ENCODE data around the gene CYP27B1. TPM values are rescaled to one million over a fixed set of nuclear protein-coding genes. Genes with fewer than 3 reads are reported as not detected.

Gene CYP27B1
- total and polyA plus RNA-seq, 2 donors from 2014 or later = 3.5 to 33.4 TPM

DNA sequence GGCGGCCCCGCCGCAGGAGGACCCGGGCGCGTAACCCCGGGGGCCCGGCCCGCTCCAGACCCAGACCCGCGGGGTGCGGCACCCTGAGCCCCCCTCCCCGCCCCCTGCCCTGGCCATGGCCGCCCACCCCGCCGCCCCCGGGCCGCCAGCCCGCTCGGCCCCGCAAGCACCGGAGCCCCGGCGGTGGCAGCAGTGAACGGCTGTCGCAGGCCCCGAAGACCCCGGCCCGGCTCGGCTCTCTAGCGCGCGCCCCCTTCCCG, 11.8 kb downstream of the CYP27B1 start:
- H3K9ac ChIP-seq (ENCODE audit: low read length in 3 of 3) = no peak overlapping the region
- H3K4me3 ChIP-seq (ENCODE audit: low read length in 3 of 3) = peak overlapping the region in 1 of 3 donors; percentile 73
- TF ChIP-seq, protein P1, sequence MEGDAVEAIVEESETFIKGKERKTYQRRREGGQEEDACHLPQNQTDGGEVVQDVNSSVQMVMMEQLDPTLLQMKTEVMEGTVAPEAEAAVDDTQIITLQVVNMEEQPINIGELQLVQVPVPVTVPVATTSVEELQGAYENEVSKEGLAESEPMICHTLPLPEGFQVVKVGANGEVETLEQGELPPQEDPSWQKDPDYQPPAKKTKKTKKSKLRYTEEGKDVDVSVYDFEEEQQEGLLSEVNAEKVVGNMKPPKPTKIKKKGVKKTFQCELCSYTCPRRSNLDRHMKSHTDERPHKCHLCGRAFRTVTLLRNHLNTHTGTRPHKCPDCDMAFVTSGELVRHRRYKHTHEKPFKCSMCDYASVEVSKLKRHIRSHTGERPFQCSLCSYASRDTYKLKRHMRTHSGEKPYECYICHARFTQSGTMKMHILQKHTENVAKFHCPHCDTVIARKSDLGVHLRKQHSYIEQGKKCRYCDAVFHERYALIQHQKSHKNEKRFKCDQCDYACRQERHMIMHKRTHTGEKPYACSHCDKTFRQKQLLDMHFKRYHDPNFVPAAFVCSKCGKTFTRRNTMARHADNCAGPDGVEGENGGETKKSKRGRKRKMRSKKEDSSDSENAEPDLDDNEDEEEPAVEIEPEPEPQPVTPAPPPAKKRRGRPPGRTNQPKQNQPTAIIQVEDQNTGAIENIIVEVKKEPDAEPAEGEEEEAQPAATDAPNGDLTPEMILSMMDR (IDR thresholded peaks at IDR 0.05; ENCODE audit: borderline replicate concordance, extremely low read depth, insufficient read depth) = no peak
- no peaks in the 10 kb centered on the region for H3K27me3 ChIP-seq (ENCODE audit: control insufficient read depth, insufficient read depth, low read length)
- no peaks in the 10 kb centered on the region for H3K9me3 ChIP-seq (ENCODE audit: control insufficient read depth in 2 of 3, insufficient read depth in 1 of 3, low read length in 3 of 3)
- FAIRE-seq (no peak), DNase-seq (peak in 1 of 5 donors; percentile 81)
- intact Hi-C loops (cut with DNase I) = no loop called here
- H3K27ac ChIP-seq (ENCODE audit: low read depth in 2 of 2, low read length in 2 of 2) = no peak overlapping the region
- H3K36me3 ChIP-seq (ENCODE audit: control insufficient read depth in 2 of 3, insufficient read depth in 3 of 3, low read length in 3 of 3) = peaks cover 2 to 8% (median 4%) of the 10 kb centered on the region in 3 donors
- peaks cover 4 to 21% (median 6%) of the 10 kb centered on the region in 3 donors for H3K4me1 ChIP-seq (ENCODE audit: control insufficient read depth in 2 of 3, insufficient read depth in 2 of 3, low read depth in 1 of 3, low read length in 3 of 3)

DNA sequence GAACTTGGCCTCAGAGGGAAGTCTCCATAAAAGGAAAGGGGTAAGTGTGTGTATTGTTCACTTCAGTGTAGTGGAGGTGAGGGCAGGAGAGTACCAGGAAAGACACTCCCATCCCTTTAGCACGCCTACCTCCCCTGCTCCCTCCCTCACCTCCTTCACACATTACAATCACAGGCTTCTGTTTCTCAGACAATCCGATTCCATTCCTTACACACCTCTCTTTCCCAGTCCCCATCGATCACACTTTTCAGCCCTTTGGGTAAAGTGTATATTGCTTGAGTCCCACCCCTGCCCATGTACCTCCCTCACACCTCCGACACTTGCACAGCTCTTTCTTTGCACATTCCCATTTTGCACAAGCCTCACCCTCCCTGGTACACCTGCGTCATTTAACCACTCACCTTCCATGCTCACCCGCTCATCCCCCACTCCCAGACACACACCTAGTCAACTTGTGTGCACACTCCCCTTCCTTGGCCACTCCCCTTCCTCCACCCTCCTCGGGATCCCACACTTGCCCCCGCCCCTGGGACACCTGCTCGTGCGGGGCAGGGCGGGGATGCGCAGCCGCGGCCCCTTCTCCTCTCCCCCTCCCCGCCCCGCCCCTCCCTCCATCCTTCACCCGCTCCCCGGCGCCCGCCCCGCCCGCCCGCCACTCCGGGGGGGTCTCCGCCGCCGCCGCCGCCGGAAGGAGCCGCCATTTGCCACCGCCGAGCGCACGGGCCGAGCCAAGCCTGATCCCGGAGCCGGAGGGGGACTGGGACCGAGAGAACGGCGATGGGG, 12.3 kb downstream of the CYP27B1 start, which contains the start of gene MARCHF9:
MARCHF9 (plus strand) TSS at position 693 of the 783 bp plus-strand sequence. CDS start 426 bp downstream, outside the sequence.
- Histone ChIP-seq H3K9ac (ENCODE audit: low read length in 3 of 3) (peak within 1 kb of the TSS in 2 of 3 donors; percentile 46 to 52), H3K27ac (ENCODE audit: low read depth in 2 of 2, low read length in 2 of 2) (peak within 1 kb of the TSS in 1 of 2 donors; percentile 63), H3K27me3 (ENCODE audit: control insufficient read depth, insufficient read depth, low read length) (no peaks in the 10 kb centered on the region), H3K4me3 (ENCODE audit: low read length in 3 of 3) (peak within 1 kb of the TSS; percentile 73 to 87 (median 74)), H3K36me3 (ENCODE audit: control insufficient read depth in 2 of 3, insufficient read depth in 3 of 3, low read length in 3 of 3) (peaks cover 2 to 8% (median 4%) of the 10 kb centered on the region in 3 donors), H3K4me1 (ENCODE audit: control insufficient read depth in 2 of 3, insufficient read depth in 2 of 3, low read depth in 1 of 3, low read length in 3 of 3) (peaks cover 4 to 21% (median 6%) of the 10 kb centered on the region in 3 donors), H3K9me3 (ENCODE audit: control insufficient read depth in 2 of 3, insufficient read depth in 1 of 3, low read length in 3 of 3) (no peaks in the 10 kb centered on the region)
- FAIRE-seq = no peak
- TF ChIP-seq, protein P1 (IDR thresholded peaks at IDR 0.05; ENCODE audit: borderline replicate concordance, extremely low read depth, insufficient read depth) = no peak
- peak; percentile 81 to 93 (median 90) for DNase-seq
- intact Hi-C loops (cut with DNase I) = no loop called here

DNA sequence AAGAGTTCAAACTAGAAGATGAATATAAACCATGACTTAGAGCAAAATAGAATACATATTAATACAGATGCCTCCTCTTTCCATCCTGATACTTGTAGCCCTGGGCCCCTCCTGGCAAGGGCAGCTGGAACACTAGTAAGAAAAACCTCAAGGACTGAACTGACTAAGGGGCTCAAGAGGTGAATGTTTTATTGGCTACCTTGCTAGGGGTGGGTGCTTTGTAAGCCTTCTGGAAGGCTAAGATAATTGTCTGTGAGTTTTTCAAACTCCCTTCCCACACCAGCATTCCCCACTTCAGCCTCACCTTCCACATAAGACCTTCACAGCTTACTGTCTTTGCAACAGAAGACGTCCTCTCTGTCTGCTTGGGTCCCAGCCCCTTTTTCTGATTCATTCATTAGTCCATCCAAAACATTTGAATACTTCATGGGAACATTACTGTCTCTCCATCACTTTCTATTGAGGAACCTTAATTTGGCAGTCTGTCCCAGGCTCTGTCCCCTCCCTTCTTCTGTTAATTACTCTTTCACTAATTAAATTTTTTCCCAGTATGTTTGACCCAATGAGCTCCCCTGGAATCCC, 13.0 kb downstream of the CYP27B1 start:
- Histone ChIP-seq H3K36me3 (ENCODE audit: control insufficient read depth in 2 of 3, insufficient read depth in 3 of 3, low read length in 3 of 3) (peaks cover 4 to 8% (median 6%) of the 10 kb centered on the region in 3 donors), H3K4me3 (ENCODE audit: low read length in 3 of 3) (peak overlapping the region in 1 of 3 donors; percentile 2), H3K9me3 (ENCODE audit: control insufficient read depth in 2 of 3, insufficient read depth in 1 of 3, low read length in 3 of 3) (no peaks in the 10 kb centered on the region), H3K9ac (ENCODE audit: low read length in 3 of 3) (no peak overlapping the region), H3K27me3 (ENCODE audit: control insufficient read depth, insufficient read depth, low read length) (no peaks in the 10 kb centered on the region), H3K27ac (ENCODE audit: low read depth in 2 of 2, low read length in 2 of 2) (no peak overlapping the region), H3K4me1 (ENCODE audit: control insufficient read depth in 2 of 3, insufficient read depth in 2 of 3, low read depth in 1 of 3, low read length in 3 of 3) (peaks cover 4 to 21% (median 6%) of the 10 kb centered on the region in 3 donors)
- DNase-seq (no peak), FAIRE-seq (no peak)
- intact Hi-C loops (cut with DNase I) = no loop called here
- TF ChIP-seq, protein P1 (IDR thresholded peaks at IDR 0.05; ENCODE audit: borderline replicate concordance, extremely low read depth, insufficient read depth) = no peak

All from kidney (tissue), 14 donors.